NCI-H2029 treated with DMSO at 0.1 percent for 48 hours (cell line): ENCODE results near the gene IRF5.
"Not testable (repeated sequence)": the region's sequence is repeated elsewhere in the genome, so short reads cannot be mapped to it uniquely, and the experiment has no call there.

Source experiments
- DNase-seq: peaks from one replicate; lab custom pipeline; 2025; lab: John Stamatoyannopoulos, UW

IRF5 gene

GRCh38 chr7:128963327-128963757, 25.6 kb downstream of the IRF5 start:
- DNase-seq = no peak

DNA sequence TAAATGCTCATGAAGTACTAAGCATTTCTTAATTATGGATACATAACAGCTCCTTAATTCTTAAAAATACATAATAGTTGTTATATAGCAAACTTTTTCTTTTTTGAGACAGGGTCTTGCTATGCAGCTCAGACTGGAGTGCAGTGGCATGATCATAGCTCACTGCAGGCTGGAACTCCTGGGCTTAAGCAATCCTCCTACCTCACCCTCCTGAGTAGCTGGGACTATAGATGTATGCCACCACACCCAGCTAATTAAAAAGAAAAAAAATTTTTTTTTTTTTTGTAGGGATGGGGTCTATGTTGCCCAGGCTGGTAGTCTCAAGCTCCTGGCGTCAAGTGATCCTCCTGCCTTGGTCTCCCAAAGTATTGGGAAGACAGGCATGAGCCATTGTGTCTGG, 30.9 kb downstream of the IRF5 start:
- no peak for DNase-seq

DNA sequence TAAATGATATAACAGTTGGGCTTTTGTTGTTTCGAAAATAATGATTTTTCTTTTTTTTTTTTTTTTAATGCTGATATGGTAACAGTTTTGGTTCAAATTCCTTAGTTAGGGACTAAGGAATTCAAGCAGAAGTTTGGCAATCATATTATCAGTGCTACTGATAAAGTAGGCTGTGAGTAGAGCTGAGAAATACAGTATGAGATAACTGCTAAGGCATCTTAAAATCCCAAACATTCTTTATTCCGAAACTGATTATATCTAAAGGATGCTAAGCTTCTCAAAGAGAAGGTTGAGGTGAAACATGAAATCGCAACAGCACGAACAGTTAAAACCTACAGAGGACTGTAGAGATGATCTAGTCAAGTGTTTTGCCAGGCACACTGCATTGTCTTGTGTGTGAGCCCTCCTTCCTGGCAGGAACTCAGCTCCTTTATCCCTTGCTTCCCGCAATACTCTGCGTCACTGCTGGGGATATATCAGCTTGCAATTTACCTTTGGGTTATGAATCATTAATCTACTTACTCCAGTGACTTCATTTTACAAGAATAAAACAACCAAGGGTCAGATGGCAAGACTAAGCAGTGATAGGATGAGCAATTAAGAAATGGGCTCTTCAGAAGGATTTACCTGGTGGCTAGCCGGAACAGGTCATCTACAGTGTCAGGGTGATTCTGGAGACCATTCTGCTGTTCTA, 36.7 kb downstream of the IRF5 start:
- no peak for DNase-seq

- no peak for DNase-seq
Observed at GRCh38 chr7:128982105-128982504, 44.4 kb downstream of the IRF5 start.

DNA sequence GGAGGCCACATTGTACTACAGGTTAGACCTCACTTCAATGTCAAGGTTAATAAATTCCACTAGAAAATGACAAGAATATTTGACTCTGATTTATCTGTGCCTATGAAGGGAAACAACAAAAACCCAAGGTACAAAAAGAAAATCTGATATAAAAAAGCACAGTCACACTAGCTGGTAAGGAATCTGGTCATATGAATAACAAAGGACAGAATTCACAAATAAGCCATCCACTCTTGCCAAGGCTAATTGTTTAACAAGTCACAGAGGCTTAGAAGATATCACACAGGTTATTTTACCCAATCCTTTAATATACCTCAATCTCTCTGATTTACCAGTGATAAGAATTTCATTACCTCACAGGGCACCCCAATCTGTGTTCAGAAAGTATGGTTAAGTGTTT, 47.9 kb downstream of the IRF5 start:
- DNase-seq = no peak

GRCh38 chr7:128986609-128987008, 48.9 kb downstream of the IRF5 start:
- DNase-seq = no peak

DNA sequence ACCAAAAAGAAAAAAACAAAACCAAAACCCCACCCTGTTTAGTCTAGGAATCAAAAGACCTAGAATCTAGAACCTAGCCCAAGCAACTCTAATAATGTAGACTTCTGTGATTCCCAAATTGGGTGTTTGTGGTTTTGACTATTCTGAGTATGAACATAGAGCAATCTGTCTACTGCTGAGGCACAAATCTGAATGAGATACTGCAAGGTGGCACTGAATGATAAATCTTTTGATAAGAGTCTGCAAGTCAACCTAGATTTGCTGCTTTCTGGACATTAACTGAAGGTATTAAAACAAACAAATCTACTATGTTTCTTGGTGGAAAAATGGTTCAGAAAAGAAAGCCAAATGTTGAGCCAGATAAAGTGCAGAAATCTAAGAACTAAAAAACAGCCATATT, 50.6 kb downstream of the IRF5 start:
- no peak for DNase-seq

DNA sequence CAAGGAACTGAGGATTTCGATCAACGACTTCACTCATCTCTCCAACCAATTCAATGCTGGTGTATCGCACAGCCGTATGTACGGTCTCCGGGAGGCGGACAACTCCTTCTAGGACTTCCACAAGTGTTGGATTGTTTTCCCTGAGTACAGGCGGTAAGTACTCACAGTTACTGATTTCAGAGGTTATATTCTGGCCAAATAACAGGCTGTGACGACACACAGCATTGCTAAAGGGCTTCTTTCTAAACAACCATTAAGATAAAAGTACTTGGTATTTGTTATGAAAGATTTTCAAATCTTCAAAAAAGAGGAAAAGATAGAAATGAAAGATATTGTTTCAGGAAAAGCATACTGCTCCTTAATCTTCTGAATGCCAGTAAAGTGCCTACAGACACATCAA, 52.2 kb downstream of the IRF5 start:
- DNase-seq = no peak

- DNase-seq = no peak
Observed at GRCh38 chr7:128993419-128993818, 55.7 kb downstream of the IRF5 start.

DNA sequence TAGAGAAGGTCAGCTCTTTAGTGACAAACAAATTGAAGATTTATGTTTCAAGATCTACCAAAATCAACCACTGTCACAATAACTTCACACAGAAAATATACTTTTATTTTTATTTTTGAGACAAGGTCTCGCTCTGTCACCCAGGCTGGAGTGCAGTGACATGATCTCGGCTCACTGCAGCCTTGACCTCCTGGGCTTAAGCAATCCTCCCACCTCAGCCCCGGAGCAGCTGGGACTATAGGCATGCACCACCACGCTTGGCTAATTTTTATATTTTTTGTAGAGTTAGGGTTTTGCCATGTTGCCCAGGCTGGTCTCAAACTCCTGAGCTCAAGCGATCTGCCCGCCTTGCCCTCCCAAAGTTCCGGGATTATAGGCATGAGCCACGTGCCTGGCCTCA, 56.8 kb downstream of the IRF5 start:
- DNase-seq = not testable (repeated sequence)

DNA sequence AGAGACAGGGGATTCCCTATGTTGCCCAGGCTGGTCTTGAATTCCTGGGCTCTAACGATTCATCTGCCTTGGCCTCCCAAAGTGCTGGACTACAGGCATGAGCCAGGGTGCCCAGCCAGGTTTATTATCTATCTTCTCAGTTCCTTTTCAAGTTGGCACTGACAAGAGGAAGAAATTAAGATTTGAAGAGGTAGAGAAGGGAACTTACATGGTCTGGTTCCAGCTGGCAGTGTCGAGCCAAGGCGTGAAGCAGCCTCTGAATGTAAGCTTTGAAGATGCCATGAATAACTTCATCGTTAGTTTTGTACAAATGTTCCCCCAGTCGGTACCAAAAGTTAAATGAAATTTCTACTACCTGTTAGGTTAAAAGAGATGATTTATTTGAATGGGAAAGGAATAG, 59.5 kb downstream of the IRF5 start:
- no peak for DNase-seq
